AG04450 (cell line): ENCODE data around the gene ZFYVE26. TPM values are rescaled to one million over a fixed set of nuclear protein-coding genes. Genes with fewer than 3 reads are reported as not detected.
"Not testable (repeated sequence)": the region's sequence is repeated elsewhere in the genome, so short reads cannot be mapped to it uniquely, and the experiment has no call there.

Source experiments
- CTCF ChIA-PET: fragments of 300-600, 350-600 bp; formaldehyde crosslinking; extraction: SDS; loops from one replicate; lab custom pipeline; 2022; ENCODE audit warnings: antibody characterized with exemption, inconsistent platforms; lab: Charles Lee
- POLR2A ChIA-PET: fragments of 350-600 bp; formaldehyde crosslinking; extraction: SDS; loops from one replicate; lab custom pipeline; 2021; ENCODE audit warnings: antibody characterized with exemption, inconsistent platforms; lab: Yijun Ruan, JAX
- DNase-seq: peaks from one replicate; pipeline ENCODE4 v3.0.0-alpha.2; 2011; ENCODE audit warnings: low read depth, low spot score
- H3K27ac ChIP-seq: one replicate; pipeline ENCODE4 v1.5.1; 2012; ENCODE audit warnings: low read depth, low read length, control low read depth
- H3K27me3 ChIP-seq: one replicate; pipeline ENCODE4 v1.6.0; 2012; ENCODE audit warnings: low read length; ENCODE audit not compliant: control insufficient read depth, insufficient read depth
- H3K4me3 ChIP-seq: 2 replicates; pipeline ENCODE4 v1.5.1; 2011; ENCODE audit warnings: mild to moderate bottlenecking, low read depth, low read length, control low read depth
- H3K9me3 ChIP-seq: 2 replicates; pipeline ENCODE4 v1.5.1; 2012; ENCODE audit warnings: low read length; ENCODE audit not compliant: control insufficient read depth, insufficient read depth
- CTCF ChIP-seq: IDR thresholded peaks from 2 replicates; pipeline ENCODE4 v1.5.1; 2011; ENCODE audit warnings: low read depth, low read length, control low read depth, inconsistent platforms
- polyA plus RNA-seq: library from polyadenylated mRNA; depleted of rRNA; stranded (reverse); fragments of >200 nt; gene quantifications from 2 replicates; pipeline ENCODE4 v1.2.3, GENCODE V29; 2011

ZFYVE26 gene
- polyA plus RNA-seq, 1 experiment, result 18.4 TPM

GRCh38 chr14:67718265-67718664 is 98.1 kb downstream of the ZFYVE26 start:
- DNase-seq, result no peak
- ChIA-PET POLR2A (interaction anchor here (0.9 kb wide), 1 partner anchor 43 kb away, joined by 4 read pairs; no protein-coding TSS in a partner anchor), CTCF (interaction anchor here (1.2 kb wide), 1 partner anchor 14 kb away, joined by 4 read pairs; no protein-coding TSS in a partner anchor)
- H3K27ac ChIP-seq, result no peak overlapping the region
- H3K27me3 ChIP-seq, result peaks cover 22% of the 10 kb centered on the region
- H3K9me3 ChIP-seq, result no peaks in the 10 kb centered on the region
- no peak for TF ChIP-seq CTCF
- H3K4me3 ChIP-seq, result no peak overlapping the region

- DNase-seq, result no peak
- H3K4me3 ChIP-seq, result no peak overlapping the region
- no peak overlapping the region for H3K27ac ChIP-seq
- H3K9me3 ChIP-seq, result no peaks in the 10 kb centered on the region
- POLR2A ChIA-PET, result no interaction called here
- peaks cover 11% of the 10 kb centered on the region for H3K27me3 ChIP-seq
- CTCF ChIA-PET, result interaction anchor here (0.9 to 1.2 kb wide), 2 partner anchors 13 to 98 kb away, joined by 3 to 4 read pairs; partner anchors contain the start of gene ARG2
- TF ChIP-seq CTCF, result no peak
These were observed 99.3 kb downstream of the ZFYVE26 start for GRCh38 chr14:67717048-67717447.

- POLR2A ChIA-PET, result no interaction called here
- no peak for TF ChIP-seq CTCF
- H3K4me3 ChIP-seq, result no peak overlapping the region
- no peak for DNase-seq
- no peak overlapping the region for H3K27ac ChIP-seq
- peaks cover 8% of the 10 kb centered on the region for H3K27me3 ChIP-seq
- CTCF ChIA-PET, result no interaction called here
- no peaks in the 10 kb centered on the region for H3K9me3 ChIP-seq
These were observed 106.2 kb downstream of the ZFYVE26 start for GRCh38 chr14:67710209-67710608.

GRCh38 chr14:67709796-67710195 is 106.6 kb downstream of the ZFYVE26 start:
- CTCF ChIA-PET, DNase-seq, H3K9me3 ChIP-seq, H3K27me3 ChIP-seq, POLR2A ChIA-PET, H3K27ac ChIP-seq, H3K4me3 ChIP-seq: not testable (repeated sequence)

GRCh38 chr14:67709346-67709745 is 107.0 kb downstream of the ZFYVE26 start:
- POLR2A ChIA-PET, H3K27ac ChIP-seq, H3K9me3 ChIP-seq, CTCF ChIA-PET, H3K4me3 ChIP-seq, DNase-seq, H3K27me3 ChIP-seq: not testable (repeated sequence)

- POLR2A ChIA-PET, result interaction anchor here (1.1 kb wide), 1 partner anchor 9 kb away, joined by 5 read pairs; the partner anchor contains the start of gene RDH11
- TF ChIP-seq CTCF, result no peak
These were observed 111.2 kb downstream of the ZFYVE26 start for GRCh38 chr14:67705211-67705610.

More at GRCh38 chr14:67705211-67705610, 111.2 kb downstream of the ZFYVE26 start:
- CTCF ChIA-PET, result interaction anchor here (0.6 to 7.8 kb wide), 39 partner anchors 9 to 1345 kb away, joined by 3 to 208 read pairs (median 11); partner anchors contain the start of genes ARG2, PIGH, PLEKHH1 and RDH11
- DNase-seq, result no peak
- no peak overlapping the region for H3K4me3 ChIP-seq
- no peaks in the 10 kb centered on the region; the same call in 1 of the 2 replicates for H3K9me3 ChIP-seq
- peaks cover 4% of the 10 kb centered on the region for H3K27me3 ChIP-seq
- no peak overlapping the region for H3K27ac ChIP-seq
